D721Med (cell line): Measurements from ENCODE around the gene IGFBP2.

Experiments used
- DNase-seq: peaks from one replicate; pipeline ENCODE4 v3.0.0; 2011; ENCODE audit warnings: low spot score; ENCODE audit not compliant: insufficient read length
- FAIRE-seq: peaks from 2 replicates; lab custom pipeline; 2011; peaks lifted over from hg19 to GRCh38; lab: Jason Lieb, UNC
- TF ChIP-seq, protein P1 (sequence below): IDR thresholded peaks from 2 replicates; pipeline ENCODE4 v1.5.1; 2012; ENCODE audit warnings: mild to moderate bottlenecking, control low read depth; ENCODE audit not compliant: insufficient read depth; ENCODE audit errors: missing control alignments

IGFBP2 gene

GRCh38 chr2:216657086-216657855, 24.1 kb downstream of the IGFBP2 start:
- FAIRE-seq (no peak), DNase-seq (no peak)
- TF ChIP-seq, protein P1, sequence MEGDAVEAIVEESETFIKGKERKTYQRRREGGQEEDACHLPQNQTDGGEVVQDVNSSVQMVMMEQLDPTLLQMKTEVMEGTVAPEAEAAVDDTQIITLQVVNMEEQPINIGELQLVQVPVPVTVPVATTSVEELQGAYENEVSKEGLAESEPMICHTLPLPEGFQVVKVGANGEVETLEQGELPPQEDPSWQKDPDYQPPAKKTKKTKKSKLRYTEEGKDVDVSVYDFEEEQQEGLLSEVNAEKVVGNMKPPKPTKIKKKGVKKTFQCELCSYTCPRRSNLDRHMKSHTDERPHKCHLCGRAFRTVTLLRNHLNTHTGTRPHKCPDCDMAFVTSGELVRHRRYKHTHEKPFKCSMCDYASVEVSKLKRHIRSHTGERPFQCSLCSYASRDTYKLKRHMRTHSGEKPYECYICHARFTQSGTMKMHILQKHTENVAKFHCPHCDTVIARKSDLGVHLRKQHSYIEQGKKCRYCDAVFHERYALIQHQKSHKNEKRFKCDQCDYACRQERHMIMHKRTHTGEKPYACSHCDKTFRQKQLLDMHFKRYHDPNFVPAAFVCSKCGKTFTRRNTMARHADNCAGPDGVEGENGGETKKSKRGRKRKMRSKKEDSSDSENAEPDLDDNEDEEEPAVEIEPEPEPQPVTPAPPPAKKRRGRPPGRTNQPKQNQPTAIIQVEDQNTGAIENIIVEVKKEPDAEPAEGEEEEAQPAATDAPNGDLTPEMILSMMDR, result no peak

DNA sequence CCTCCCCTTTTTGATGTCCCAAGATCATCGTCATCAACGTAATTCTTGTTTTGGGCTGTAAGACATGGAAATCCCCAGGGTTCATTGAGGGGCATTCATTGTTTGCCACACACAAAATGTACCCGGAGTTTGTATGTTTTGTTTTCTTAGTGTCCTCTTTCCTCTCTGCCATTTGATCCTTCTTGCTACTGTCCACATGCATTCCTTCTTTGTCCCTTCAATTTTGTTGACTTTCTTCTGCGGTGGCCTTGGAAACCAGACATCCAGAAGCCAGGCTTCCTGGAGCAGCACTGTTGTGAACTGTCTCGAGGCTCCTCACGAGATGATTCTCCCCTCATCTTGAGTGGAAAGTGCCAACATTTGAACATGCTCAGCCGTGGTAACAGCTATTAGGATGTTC, 24.8 kb downstream of the IGFBP2 start:
- TF ChIP-seq, protein P1, result no peak
- FAIRE-seq (no peak), DNase-seq (no peak)

DNA sequence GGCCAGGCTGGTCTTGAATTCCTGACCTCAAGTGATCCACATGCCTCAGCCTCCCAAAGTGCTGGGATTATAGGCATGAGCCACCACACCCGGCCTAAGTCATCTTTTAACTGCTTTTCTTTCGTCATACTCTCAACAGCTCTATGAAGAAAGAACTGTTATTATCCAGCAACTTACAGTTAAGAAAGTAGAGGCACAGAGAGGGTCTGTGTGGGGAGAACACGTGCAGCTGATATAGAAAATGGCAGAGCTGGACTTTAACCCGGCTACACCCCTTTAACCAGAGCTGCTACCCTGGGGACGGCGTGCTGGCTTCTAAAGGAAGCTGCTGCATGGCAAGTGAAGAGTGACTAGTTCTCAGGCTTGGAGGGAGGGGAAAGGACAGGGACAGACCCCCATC, 25.5 kb downstream of the IGFBP2 start:
- FAIRE-seq (no peak), DNase-seq (no peak)
- TF ChIP-seq, protein P1, result no peak

DNA sequence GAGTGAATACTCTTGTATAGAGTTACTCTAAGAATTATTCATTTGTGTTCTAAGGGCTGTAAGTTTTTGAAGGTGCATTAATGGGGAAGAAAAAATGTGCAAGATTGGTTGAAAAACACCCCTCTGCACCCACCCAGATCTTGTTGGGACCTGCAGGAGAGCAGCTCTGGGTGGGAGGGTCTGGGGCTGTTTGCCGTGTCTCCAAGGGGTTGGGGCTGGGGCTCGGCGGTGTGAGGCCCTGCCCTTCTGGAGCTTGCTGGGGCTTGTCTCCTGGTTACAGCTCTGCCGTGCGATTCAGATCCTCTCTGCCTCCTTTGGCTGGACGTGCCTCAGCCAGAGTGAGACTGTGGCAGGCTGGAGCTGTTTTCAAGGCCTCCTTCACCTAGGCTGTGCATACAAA, 26.1 kb downstream of the IGFBP2 start:
- FAIRE-seq (no peak), DNase-seq (no peak)
- TF ChIP-seq, protein P1, result no peak

GRCh38 chr2:216660496-216660895, 27.3 kb downstream of the IGFBP2 start:
- no peak for FAIRE-seq

GRCh38 chr2:216661051-216661450, 27.8 kb downstream of the IGFBP2 start:
- FAIRE-seq (no peak), DNase-seq (no peak)

More at GRCh38 chr2:216660496-216660895, 27.3 kb downstream of the IGFBP2 start:
- TF ChIP-seq, protein P1, result no peak
- DNase-seq, result no peak

More at GRCh38 chr2:216661051-216661450, 27.8 kb downstream of the IGFBP2 start:
- TF ChIP-seq, protein P1, result no peak
